ENCODE data around the gene AKR1C2.
"Not testable (repeated sequence)": the region's sequence is repeated elsewhere in the genome, so short reads cannot be mapped to it uniquely, and the experiment has no call there.

- TF ChIP-seq ZEB2 (tag by site-specific recombination; IDR thresholded peaks at IDR 0.05); TRIM28 (IDR thresholded peaks at IDR 0.05; ENCODE audit: borderline replicate concordance, low read length): not testable (repeated sequence)
These were observed 62.7 kb downstream of the AKR1C2 start for GRCh38 chr10:4940909-4941308.
